CD14-positive monocyte (primary cell): Measurements from ENCODE around the gene TBC1D22A. TPM values are rescaled to one million over a fixed set of nuclear protein-coding genes. Genes with fewer than 3 reads are reported as not detected.

Experiments used
- DNase-seq, 3 donors: peaks; one replicate each; pipeline ENCODE4 v3.0.0-alpha.2; 2011 to 2022
- H2AFZ ChIP-seq: 2 replicates; pipeline ENCODE4 v1.6.0; 2012; ENCODE audit warnings: mild to moderate bottlenecking, low read depth, low read length, inconsistent platforms; ENCODE audit not compliant: insufficient read depth, poor library complexity, severe bottlenecking
- H3K27ac ChIP-seq, 2 donors: 1 replicate in 1 of 2; 2 replicates in 1 of 2; pipeline ENCODE4 v1.5.1; 2012 to 2013; ENCODE audit warnings: low read length in 2 of 2, control low read depth in 1 of 2, inconsistent platforms in 1 of 2, low read depth in 1 of 2, mild to moderate bottlenecking in 1 of 2
- H3K27me3 ChIP-seq, 2 donors: one replicate each; pipeline versions ENCODE4 v1.6.0 to v1.6.1; 2011 to 2013; ENCODE audit warnings: low read length in 2 of 2; ENCODE audit not compliant: control insufficient read depth in 2 of 2, insufficient read depth in 2 of 2
- H3K36me3 ChIP-seq, 2 donors: replicated peaks in 1 of 2; 1 replicate in 1 of 2; 2 replicates in 1 of 2; pipeline versions ENCODE4 v1.5.1 to v1.6.1; 2012 to 2013; ENCODE audit warnings: low read length in 2 of 2, control low read depth in 1 of 2, inconsistent platforms in 1 of 2, mild to moderate bottlenecking in 1 of 2; ENCODE audit not compliant: insufficient read depth in 2 of 2, control insufficient read depth in 1 of 2
- H3K4me1 ChIP-seq, 2 donors: 1 replicate in 1 of 2; 2 replicates in 1 of 2; pipeline versions ENCODE4 v1.5.1 to v1.6.1; 2012 to 2013; ENCODE audit warnings: low read length in 2 of 2, control low read depth in 1 of 2, inconsistent platforms in 1 of 2, mild to moderate bottlenecking in 1 of 2, moderate library complexity in 1 of 2; ENCODE audit not compliant: insufficient read depth in 2 of 2, control insufficient read depth in 1 of 2
- H3K4me2 ChIP-seq: replicated peaks from 2 replicates; pipeline ENCODE3; 2012; ENCODE audit warnings: low read length, moderate library complexity, mild to moderate bottlenecking; ENCODE audit not compliant: poor library complexity, severe bottlenecking; ENCODE audit errors: extremely low read depth
- H3K4me3 ChIP-seq, 3 experiments: fragments of 200-600 bp in 1 of 3; sonication (generic) in 1 of 3; replicated peaks in 1 of 3; 1 replicate in 2 of 3; 2 replicates in 1 of 3; pipeline ENCODE4 v1.5.1; 2011 to 2013; ENCODE audit warnings: low read length in 3 of 3, mild to moderate bottlenecking in 3 of 3, control low read depth in 2 of 3, low read depth in 2 of 3, inconsistent platforms in 1 of 3, moderate library complexity in 1 of 3
- H3K79me2 ChIP-seq: 2 replicates; pipeline ENCODE4 v1.6.0; 2012; ENCODE audit warnings: mild to moderate bottlenecking, control low read depth, inconsistent platforms, low read length, moderate library complexity; ENCODE audit not compliant: insufficient read depth
- H3K9ac ChIP-seq: 2 replicates; pipeline ENCODE4 v1.6.0; 2017; ENCODE audit warnings: low read length, mild to moderate bottlenecking; ENCODE audit not compliant: insufficient read depth, poor library complexity, severe bottlenecking
- H3K9me3 ChIP-seq, 2 donors: replicated peaks in 1 of 2; 1 replicate in 1 of 2; 2 replicates in 1 of 2; pipeline versions ENCODE4 v1.5.1 to v1.6.1; 2012 to 2013; ENCODE audit warnings: low read length in 2 of 2, control low read depth in 1 of 2; ENCODE audit not compliant: control insufficient read depth in 1 of 2, insufficient read depth in 1 of 2
- H4K20me1 ChIP-seq: 2 replicates; pipeline ENCODE4 v1.6.0; 2012; ENCODE audit warnings: mild to moderate bottlenecking, low read length, control low read depth, moderate library complexity; ENCODE audit not compliant: insufficient read depth
- H3K27ac Mint-ChIP-seq, 7 donors: one replicate each; pipeline ENCODE4 v1.8.0; 2020; ENCODE audit warnings: mild to moderate bottlenecking in 7 of 7, mixed read lengths in 7 of 7, moderate library complexity in 6 of 7, inconsistent platforms in 2 of 7
- H3K27me3 Mint-ChIP-seq, 3 donors: one replicate each; pipeline ENCODE4 v1.8.0; 2021 to 2022; ENCODE audit warnings: low read depth in 3 of 3, mild to moderate bottlenecking in 3 of 3, mixed read lengths in 3 of 3, moderate library complexity in 3 of 3, inconsistent platforms in 1 of 3
- H3K36me3 Mint-ChIP-seq, 2 donors: one replicate each; pipeline ENCODE4 v1.8.0; 2020; ENCODE audit warnings: mixed read lengths in 2 of 2, inconsistent platforms in 1 of 2, mild to moderate bottlenecking in 1 of 2
- H3K4me1 Mint-ChIP-seq: one replicate; pipeline ENCODE4 v1.8.0; 2020; ENCODE audit warnings: mild to moderate bottlenecking, mixed read lengths
- H3K4me3 Mint-ChIP-seq, 2 donors: one replicate each; pipeline ENCODE4 v1.8.0; 2020; ENCODE audit warnings: mild to moderate bottlenecking in 2 of 2, mixed read lengths in 2 of 2, moderate library complexity in 1 of 2
- H3K9me3 Mint-ChIP-seq, 7 donors: one replicate each; pipeline ENCODE4 v1.8.0; 2020 to 2022; ENCODE audit warnings: mixed read lengths in 7 of 7, mild to moderate bottlenecking in 6 of 7, moderate library complexity in 6 of 7, inconsistent platforms in 2 of 7
- CTCF ChIP-seq: fragments of 200-600 bp; IDR thresholded peaks from one replicate; pipeline ENCODE4 v1.8.0; 2022; ENCODE audit warnings: antibody characterized with exemption, mild to moderate bottlenecking
- WGBS: methylation state at CpG from one replicate; pipeline ENCODE4 v1.1.5; 2013; ENCODE audit warnings: missing lambda C conversion rate; ENCODE audit not compliant: insufficient coverage; 5-methylcytosine and 5-hydroxymethylcytosine counted together
- intact Hi-C, 2 donors: fragments of 100-400 bp; cut with micrococcal nuclease; formaldehyde crosslinking; loops; one replicate each; pipeline versions ENCODE4 v1.15.0 to v1.15.1; 2023
- polyA plus RNA-seq, 3 donors: library from polyadenylated mRNA; depleted of rRNA in 1 of 3; unstranded in 2 of 3; stranded (reverse) in 1 of 3; fragments of 300-500 nt in 2 of 3; fragments of >200 nt in 1 of 3; fragmentation: Illumina TruSeq in 2 of 3; gene quantifications; 1 replicate in 2 of 3; 2 replicates in 1 of 3; pipeline ENCODE4 v1.2.3, GENCODE V29; 2012 to 2021

TBC1D22A gene
- polyA plus RNA-seq, 3 donors, result 25.9 to 36.2 (median 29.5) TPM

- Histone ChIP-seq H4K20me1 (peaks cover 43% of the 10 kb centered on the region), H3K27ac (no peak overlapping the region), H3K9me3 (peaks cover 10 to 56% of the 10 kb centered on the region in 2 donors), H3K79me2 (no peaks in the 10 kb centered on the region), H3K4me3 (no peak overlapping the region), H2AFZ (no peak overlapping the region), H3K27me3 (no peaks in the 10 kb centered on the region), H3K9ac (no peak overlapping the region), H3K4me1 (no peaks in the 10 kb centered on the region), H3K4me2 (no peak overlapping the region), H3K36me3 (peaks cover 0 to 14% of the 10 kb centered on the region in 2 donors)
- intact Hi-C loops, result no loop called here
- TF ChIP-seq CTCF, result no peak
- Mint-ChIP-seq H3K36me3 (peaks cover 22 to 36% of the 10 kb centered on the region in 2 donors), H3K4me1 (no peaks in the 10 kb centered on the region), H3K9me3 (peaks cover 13 to 47% (median 22%) of the 10 kb centered on the region in 7 donors), H3K27ac (no peak overlapping the region), H3K4me3 (no peak overlapping the region), H3K27me3 (peaks cover 0 to 3% (median 0%) of the 10 kb centered on the region in 3 donors)
- DNase-seq, result no peak
- 100% methylated on average over 11 of the region's 11 CpGs for WGBS
These were observed 336.1 kb downstream of the TBC1D22A start for GRCh38 chr22:47098554-47098953.

- no peak for DNase-seq
- Mint-ChIP-seq H3K4me3 (no peak overlapping the region), H3K36me3 (peaks cover 22 to 34% of the 10 kb centered on the region in 2 donors), H3K27ac (no peak overlapping the region), H3K9me3 (peaks cover 3 to 34% (median 17%) of the 10 kb centered on the region in 7 donors), H3K27me3 (peaks cover 0 to 3% (median 0%) of the 10 kb centered on the region in 3 donors), H3K4me1 (no peaks in the 10 kb centered on the region)
- no peaks in the 10 kb centered on the region for H3K79me2 ChIP-seq
- H3K36me3 ChIP-seq, result peaks cover 0 to 14% of the 10 kb centered on the region in 2 donors
- 100% methylated on average over 2 of the region's 2 CpGs for WGBS
- no peaks in the 10 kb centered on the region for H3K4me1 ChIP-seq
- intact Hi-C loops, result no loop called here
- peaks cover 40% of the 10 kb centered on the region for H4K20me1 ChIP-seq
- no peak overlapping the region for H3K27ac ChIP-seq
- H3K4me2 ChIP-seq, result no peak overlapping the region
- H3K4me3 ChIP-seq, result no peak overlapping the region
- no peak overlapping the region for H2AFZ ChIP-seq
- H3K27me3 ChIP-seq, result no peaks in the 10 kb centered on the region
- no peak overlapping the region for H3K9ac ChIP-seq
- H3K9me3 ChIP-seq, result peaks cover 6 to 43% of the 10 kb centered on the region in 2 donors
- TF ChIP-seq CTCF, result no peak
These were observed 337.6 kb downstream of the TBC1D22A start for GRCh38 chr22:47100019-47100418.
